HL-60 (cell line): Measurements from ENCODE around the gene FANCC.

Experiments used
- CTCF ChIP-seq: IDR thresholded peaks from one replicate; pipeline ENCODE4 v1.5.1; 2011; ENCODE audit warnings: low read length, control low read depth, inconsistent platforms; ENCODE audit not compliant: insufficient read depth
- GABPA ChIP-seq: IDR thresholded peaks from 2 replicates; pipeline ENCODE4 v1.6.1; 2012; ENCODE audit warnings: low read depth
- POLR2AphosphoS5 ChIP-seq: IDR thresholded peaks from 2 replicates; pipeline ENCODE4 v1.6.1; 2012; ENCODE audit warnings: low read depth

- TF ChIP-seq CTCF (no peak), POLR2AphosphoS5 (no peak), GABPA (no peak)
Measured at GRCh38 chr9:95156074-95156473, 161.4 kb downstream of the FANCC start.
